Smooth muscle cell of the brain vasculature (primary cell): ENCODE results near the gene SECISBP2.

ENCODE experiments used
- DNase-seq: peaks from one replicate; pipeline ENCODE4 v3.0.0-alpha.2; 2012; ENCODE audit warnings: low read depth, low spot score

Gene SECISBP2

DNA sequence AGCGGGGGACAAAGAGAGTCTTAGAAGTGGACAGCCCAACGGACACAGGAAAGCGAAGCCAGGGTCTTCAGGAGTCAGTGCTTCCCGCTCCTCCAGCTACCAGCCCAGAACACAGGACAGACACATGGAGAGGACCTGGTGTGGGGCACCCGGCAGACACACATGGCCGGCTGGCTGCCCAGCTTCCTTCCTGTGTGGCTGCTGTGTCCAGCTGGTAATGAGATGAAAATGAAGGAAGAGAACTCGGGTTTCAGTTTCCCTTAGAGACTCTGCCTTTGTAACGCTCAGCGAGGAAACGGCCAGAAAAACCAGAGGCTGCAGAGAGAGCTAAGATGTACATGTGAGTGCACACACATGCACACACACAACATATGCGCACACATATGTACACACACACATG lies 87.5 kb downstream of the SECISBP2 start:
- DNase-seq = no peak

DNA sequence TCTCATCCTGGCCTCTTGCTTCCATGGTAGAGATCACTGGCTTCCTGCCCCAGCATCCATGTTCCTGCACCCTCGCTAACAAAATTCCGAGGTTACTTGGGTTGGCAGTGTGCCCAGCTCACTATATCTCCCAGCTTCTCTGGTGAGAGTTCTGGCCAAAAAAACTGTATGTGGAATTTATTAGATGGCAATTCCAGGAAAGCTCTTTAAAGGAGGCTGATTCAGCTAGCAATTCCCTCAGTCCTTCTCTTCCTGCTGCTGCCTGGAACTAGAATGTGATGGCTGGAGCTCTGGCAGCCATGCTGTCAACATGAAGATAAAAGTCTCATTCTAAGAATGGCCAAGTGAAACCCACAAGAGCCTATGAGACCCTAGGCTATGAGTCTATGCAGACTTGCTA lies 88.8 kb downstream of the SECISBP2 start:
- no peak for DNase-seq

DNA sequence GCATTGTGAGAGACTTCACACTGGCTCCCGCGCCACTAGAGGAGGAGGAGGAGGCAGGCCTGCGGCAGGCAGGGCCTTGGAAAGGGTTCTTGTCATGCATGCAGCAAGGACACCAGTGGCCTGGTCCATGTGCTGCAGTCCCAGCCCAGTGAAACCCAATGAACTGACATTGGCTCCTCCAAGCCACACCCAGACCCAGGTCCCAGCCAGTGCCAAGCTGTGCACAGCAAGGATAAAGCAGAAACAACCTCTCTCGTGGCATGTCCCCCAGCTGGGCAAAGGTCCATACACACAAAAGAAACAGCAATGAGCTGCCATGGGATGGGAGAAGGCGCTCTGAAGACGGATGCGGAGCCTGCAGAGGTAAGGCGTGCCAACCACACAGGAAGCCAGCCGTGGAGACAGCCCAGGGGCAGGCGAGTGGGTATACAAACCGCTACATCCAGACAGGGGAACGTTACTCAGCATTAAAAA lies 90.4 kb downstream of the SECISBP2 start:
- no peak for DNase-seq
